ENCODE measurements around the gene OPA3.

Gene OPA3

GRCh38 chr19:45597425-45598111 lies 13.0 kb upstream of the OPA3 start:
- no peak for DNase-seq

- DNase-seq = no peak
Observed at GRCh38 chr19:45595814-45596213, 11.2 kb upstream of the OPA3 start.

GRCh38 chr19:45593520-45593919 lies 8.9 kb upstream of the OPA3 start:
- DNase-seq = no peak

GRCh38 chr19:45592366-45592765 lies 7.8 kb upstream of the OPA3 start:
- no peak for DNase-seq

GRCh38 chr19:45591638-45592005 lies 7.0 kb upstream of the OPA3 start:
- DNase-seq = no peak

GRCh38 chr19:45591004-45591637 lies 6.5 kb upstream of the OPA3 start:
- DNase-seq = peak; percentile 76

- DNase-seq = no peak
Observed at GRCh38 chr19:45590300-45591003, 5.8 kb upstream of the OPA3 start.

GRCh38 chr19:45589768-45590167 lies 5.2 kb upstream of the OPA3 start:
- no peak for DNase-seq

- DNase-seq = no peak
Observed at GRCh38 chr19:45587873-45588272, 3.3 kb upstream of the OPA3 start.

- DNase-seq = no peak
Observed at GRCh38 chr19:45585158-45585577, 566 bp upstream of the OPA3 start.

GRCh38 chr19:45581576-45581975 lies 3.0 kb downstream of the OPA3 start:
- DNase-seq = no peak

- no peak for DNase-seq
Observed at GRCh38 chr19:45578861-45579260, 5.7 kb downstream of the OPA3 start.

GRCh38 chr19:45577111-45577905 lies 7.3 kb downstream of the OPA3 start:
- DNase-seq = no peak

GRCh38 chr19:45576682-45577081 lies 7.9 kb downstream of the OPA3 start:
- DNase-seq = no peak

- no peak for DNase-seq
Observed at GRCh38 chr19:45575216-45575615, 9.4 kb downstream of the OPA3 start.

GRCh38 chr19:45574526-45574925 lies 10.1 kb downstream of the OPA3 start:
- DNase-seq = no peak

GRCh38 chr19:45571457-45572220 lies 13.0 kb downstream of the OPA3 start:
- DNase-seq = no peak

GRCh38 chr19:45569619-45570421 lies 14.8 kb downstream of the OPA3 start:
- peak; percentile 70 for DNase-seq

GRCh38 chr19:45568732-45569131 lies 15.9 kb downstream of the OPA3 start:
- no peak for DNase-seq

- DNase-seq = no peak
Observed at GRCh38 chr19:45567609-45568008, 17.0 kb downstream of the OPA3 start.

GRCh38 chr19:45564131-45564780 lies 20.3 kb downstream of the OPA3 start:
- no peak for DNase-seq
